Neural cell (in vitro differentiated cells): ENCODE results near the gene PCDHB4.

Experiments
- CTCF ChIP-seq: fragments of 450-650 bp; IDR thresholded peaks from 2 replicates; pipeline ENCODE4 v1.5.1; 2014; ENCODE audit warnings: antibody characterized with exemption, mild to moderate bottlenecking, moderate library complexity; ENCODE audit not compliant: poor library complexity, severe bottlenecking
- EP300 ChIP-seq: fragments of 450-650 bp; conservative IDR thresholded peaks from 2 replicates; pipeline ENCODE4 v1.6.1; 2014; ENCODE audit warnings: antibody characterized with exemption, mild to moderate bottlenecking, moderate library complexity; ENCODE audit not compliant: poor library complexity, severe bottlenecking
- POLR2AphosphoS5 ChIP-seq: IDR thresholded peaks from 2 replicates; pipeline ENCODE4 v1.6.1; 2012
- REST ChIP-seq: IDR thresholded peaks from 2 replicates; pipeline ENCODE4 v1.6.1; 2012; ENCODE audit warnings: borderline replicate concordance

GRCh38 chr5:141121985-141122384, 367 bp downstream of the PCDHB4 start:
- no peak for TF ChIP-seq REST
- no peak for TF ChIP-seq CTCF
- TF ChIP-seq POLR2AphosphoS5, result no peak
- no peak for TF ChIP-seq EP300
